Type B pancreatic cell (in vitro differentiated cells): ENCODE data around the gene MVB12B. TPM values are rescaled to one million over a fixed set of nuclear protein-coding genes. Genes with fewer than 3 reads are reported as not detected.
"Not testable (repeated sequence)": the region's sequence is repeated elsewhere in the genome, so short reads cannot be mapped to it uniquely, and the experiment has no call there.

Source experiments
- DNase-seq: peaks from one replicate; pipeline ENCODE4 v3.0.0; 2021; ENCODE audit warnings: mixed read lengths; ENCODE audit not compliant: unreplicated experiment; ENCODE audit errors: extremely low spot score
- H3K27ac Mint-ChIP-seq: 2 replicates; pipeline ENCODE4 v1.8.0; 2021; ENCODE audit warnings: mild to moderate bottlenecking, mixed read lengths
- H3K27me3 Mint-ChIP-seq: 2 replicates; pipeline ENCODE4 v1.8.0; 2021; ENCODE audit warnings: mixed read lengths
- H3K36me3 Mint-ChIP-seq: 2 replicates; pipeline ENCODE4 v1.8.0; 2021; ENCODE audit warnings: mixed read lengths
- H3K4me1 Mint-ChIP-seq: one replicate; pipeline ENCODE4 v1.8.0; 2021; ENCODE audit warnings: mixed read lengths; ENCODE audit not compliant: unreplicated experiment
- H3K4me3 Mint-ChIP-seq: 2 replicates; pipeline ENCODE4 v1.8.0; 2021; ENCODE audit warnings: mild to moderate bottlenecking, mixed read lengths
- H3K9me3 Mint-ChIP-seq: 2 replicates; pipeline ENCODE4 v1.8.0; 2021; ENCODE audit warnings: mixed read lengths
- long read RNA-seq: library from polyadenylated mRNA; unstranded; transcript quantifications from one replicate; pipeline ENCODE4 v2.0.0, GENCODE V29; 2020
- total RNA-seq: library from RNA; stranded (reverse); gene quantifications from 2 replicates; pipeline ENCODE4 v1.2.1, GENCODE V29; 2021; ENCODE audit warnings: low replicate concordance
- TF ChIP-seq, protein P1 (sequence below): fragments of 200-600 bp; sonication (generic); conservative IDR thresholded peaks from 2 replicates; pipeline ENCODE4 v1.5.0; 2021; ENCODE audit warnings: antibody characterized with exemption, mild to moderate bottlenecking

Gene MVB12B, protein sequence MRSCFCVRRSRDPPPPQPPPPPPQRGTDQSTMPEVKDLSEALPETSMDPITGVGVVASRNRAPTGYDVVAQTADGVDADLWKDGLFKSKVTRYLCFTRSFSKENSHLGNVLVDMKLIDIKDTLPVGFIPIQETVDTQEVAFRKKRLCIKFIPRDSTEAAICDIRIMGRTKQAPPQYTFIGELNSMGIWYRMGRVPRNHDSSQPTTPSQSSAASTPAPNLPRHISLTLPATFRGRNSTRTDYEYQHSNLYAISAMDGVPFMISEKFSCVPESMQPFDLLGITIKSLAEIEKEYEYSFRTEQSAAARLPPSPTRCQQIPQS
- total RNA-seq = 11.4 and 26.1 TPM in 2 replicates
- long read RNA-seq, partial matches to known transcripts = 0 of 8 reads
- long read RNA-seq, other reads (novel, unspliced or antisense) = 8 of 8 reads

DNA sequence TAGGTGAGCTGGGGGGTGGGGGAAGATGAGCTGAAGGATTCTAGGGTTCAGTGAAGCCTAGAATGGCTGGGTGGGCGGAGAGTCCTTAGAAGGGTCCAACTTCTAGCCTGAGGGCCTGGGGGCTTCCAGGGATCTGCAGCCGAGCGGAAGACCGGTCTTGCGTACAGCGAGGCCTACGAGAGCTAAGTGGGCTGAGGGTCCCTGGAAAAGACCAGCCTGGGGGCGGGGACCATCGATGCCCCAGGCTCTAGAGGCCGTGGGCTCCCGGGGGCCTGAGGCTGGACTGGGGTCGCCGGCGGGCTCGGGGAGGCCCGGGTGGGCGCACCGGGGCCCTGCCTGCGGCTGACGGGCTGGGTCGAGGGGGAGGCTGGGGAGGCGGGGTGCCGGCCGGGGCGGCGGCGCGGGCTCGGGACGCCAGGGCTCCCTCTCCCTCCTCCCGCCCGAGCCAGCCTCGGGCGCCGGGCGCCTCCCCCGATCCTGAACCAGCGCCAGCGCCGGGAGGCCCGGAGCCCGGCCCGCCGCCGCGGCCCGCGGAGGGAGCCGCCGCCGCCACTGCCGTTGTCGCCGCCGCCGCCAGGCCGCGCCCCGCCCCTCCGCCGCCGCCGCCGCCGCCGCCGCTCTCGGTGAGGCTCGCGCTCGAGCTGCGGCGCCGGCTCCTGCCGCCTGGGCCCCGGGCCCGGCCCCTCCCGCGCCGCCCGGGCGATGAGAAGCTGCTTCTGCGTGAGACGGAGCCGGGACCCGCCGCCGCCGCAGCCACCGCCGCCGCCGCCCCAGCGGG is at the start of gene MVB12B:
TSS of gene MVB12B (plus strand) at position 602 of the 778 bp plus-strand sequence. CDS start at position 703, 101 bp downstream.
- H3K4me3 Mint-ChIP-seq = peak within 1 kb of the TSS; percentile 91
- TF ChIP-seq, protein P1, sequence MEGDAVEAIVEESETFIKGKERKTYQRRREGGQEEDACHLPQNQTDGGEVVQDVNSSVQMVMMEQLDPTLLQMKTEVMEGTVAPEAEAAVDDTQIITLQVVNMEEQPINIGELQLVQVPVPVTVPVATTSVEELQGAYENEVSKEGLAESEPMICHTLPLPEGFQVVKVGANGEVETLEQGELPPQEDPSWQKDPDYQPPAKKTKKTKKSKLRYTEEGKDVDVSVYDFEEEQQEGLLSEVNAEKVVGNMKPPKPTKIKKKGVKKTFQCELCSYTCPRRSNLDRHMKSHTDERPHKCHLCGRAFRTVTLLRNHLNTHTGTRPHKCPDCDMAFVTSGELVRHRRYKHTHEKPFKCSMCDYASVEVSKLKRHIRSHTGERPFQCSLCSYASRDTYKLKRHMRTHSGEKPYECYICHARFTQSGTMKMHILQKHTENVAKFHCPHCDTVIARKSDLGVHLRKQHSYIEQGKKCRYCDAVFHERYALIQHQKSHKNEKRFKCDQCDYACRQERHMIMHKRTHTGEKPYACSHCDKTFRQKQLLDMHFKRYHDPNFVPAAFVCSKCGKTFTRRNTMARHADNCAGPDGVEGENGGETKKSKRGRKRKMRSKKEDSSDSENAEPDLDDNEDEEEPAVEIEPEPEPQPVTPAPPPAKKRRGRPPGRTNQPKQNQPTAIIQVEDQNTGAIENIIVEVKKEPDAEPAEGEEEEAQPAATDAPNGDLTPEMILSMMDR = no peak
- H3K9me3 Mint-ChIP-seq = no peaks in the 10 kb centered on the region
- peaks cover 17% of the 10 kb centered on the region for H3K4me1 Mint-ChIP-seq
- no peaks in the 10 kb centered on the region for H3K27me3 Mint-ChIP-seq
- peaks cover 10% of the 10 kb centered on the region for H3K36me3 Mint-ChIP-seq
- DNase-seq = no peak
- H3K27ac Mint-ChIP-seq = peak within 1 kb of the TSS; percentile 82

DNA sequence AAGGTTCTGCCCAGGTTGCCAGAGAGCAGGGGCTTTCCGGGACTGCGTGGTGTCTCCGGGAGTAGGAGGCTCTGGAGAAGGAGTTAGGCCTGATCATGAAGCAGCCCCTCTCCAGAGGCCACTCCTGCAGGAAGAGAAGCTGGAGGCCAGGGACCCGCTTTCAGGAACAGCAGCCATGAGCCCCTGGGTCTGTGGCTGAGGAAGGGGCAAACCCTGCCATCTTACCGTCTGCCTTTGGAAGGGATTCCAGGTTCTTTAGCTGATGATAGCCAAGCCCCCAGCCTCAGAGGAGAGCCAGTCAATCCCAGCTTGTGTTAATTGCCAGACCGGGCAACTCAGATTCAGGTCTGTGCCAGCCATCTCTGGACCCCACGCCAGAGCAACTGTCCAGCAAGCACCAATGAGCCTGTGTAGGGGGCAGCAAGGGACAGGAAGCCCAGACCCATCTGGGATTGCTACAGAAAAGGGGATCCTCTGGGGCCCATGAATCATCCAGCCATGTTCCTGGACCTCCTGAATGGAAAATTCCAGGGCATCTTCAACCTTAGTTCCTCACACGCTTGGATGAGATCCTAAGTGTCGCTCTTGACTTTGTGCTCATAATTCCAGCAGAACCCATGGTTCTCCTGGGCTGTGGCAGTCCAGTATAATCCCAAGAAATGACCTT is 42.7 kb upstream of the MVB12B start:
- TF ChIP-seq, protein P1 = no peak
- Mint-ChIP-seq H3K4me1 (no peaks in the 10 kb centered on the region), H3K9me3 (peaks cover 5% of the 10 kb centered on the region), H3K27ac (no peak overlapping the region), H3K36me3 (peaks cover 4% of the 10 kb centered on the region), H3K4me3 (no peak overlapping the region), H3K27me3 (peaks cover 6% of the 10 kb centered on the region)
- no peak for DNase-seq

DNA sequence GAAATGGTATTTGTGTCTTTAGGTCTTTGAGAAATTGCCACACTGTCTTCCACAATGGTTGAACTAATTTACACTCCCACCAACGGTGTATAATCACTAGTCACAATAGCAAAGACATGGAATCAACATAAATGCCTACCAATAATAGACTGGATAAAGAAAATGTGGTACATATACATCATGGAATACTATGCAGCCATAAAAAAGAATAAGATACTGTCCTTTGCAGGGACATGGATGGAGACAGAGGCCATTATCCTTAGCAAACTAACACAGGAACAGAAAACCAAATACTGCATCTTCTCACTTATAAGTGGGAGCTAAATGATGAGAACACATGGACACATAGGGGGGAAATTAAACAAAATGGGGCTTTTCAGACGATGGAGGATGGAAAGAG is 41.0 kb upstream of the MVB12B start:
- DNase-seq, H3K27ac Mint-ChIP-seq, H3K36me3 Mint-ChIP-seq, H3K9me3 Mint-ChIP-seq, H3K4me1 Mint-ChIP-seq, H3K27me3 Mint-ChIP-seq, H3K4me3 Mint-ChIP-seq: not testable (repeated sequence)

DNA sequence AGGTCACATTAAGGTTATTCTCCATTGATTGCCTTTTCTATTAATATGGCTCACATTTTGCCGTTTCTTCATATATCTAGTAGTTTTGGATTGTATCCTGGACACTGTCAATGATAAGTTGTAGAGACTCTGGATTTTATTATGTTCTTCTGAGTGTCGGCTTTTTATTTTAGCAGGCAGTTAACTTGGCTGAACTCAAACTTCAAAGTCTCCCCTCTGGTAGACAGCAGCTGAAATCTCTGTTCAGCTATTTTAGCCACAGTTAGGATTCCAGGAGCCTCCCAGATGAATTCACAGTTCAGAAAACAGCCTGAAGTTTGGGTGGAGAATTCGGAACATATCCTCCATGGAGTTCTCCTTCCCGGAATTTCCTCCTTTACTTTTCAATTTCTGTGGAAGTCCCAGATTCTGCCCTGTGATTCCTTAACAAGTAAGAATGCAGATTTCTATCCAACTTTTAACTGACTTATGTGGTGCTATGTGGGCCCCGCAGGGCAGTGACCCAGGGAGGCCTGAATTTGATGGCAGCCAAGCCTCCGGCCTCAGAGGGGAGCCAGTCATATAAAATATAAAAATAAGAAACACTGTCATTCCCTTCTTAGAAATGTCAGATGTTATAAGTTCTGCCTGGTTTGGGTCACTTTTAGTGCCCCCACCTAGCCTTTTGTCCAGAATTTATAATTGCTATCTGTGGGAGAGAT is 39.3 kb upstream of the MVB12B start:
- TF ChIP-seq, protein P1 = no peak
- Mint-ChIP-seq H3K4me1 (no peaks in the 10 kb centered on the region), H3K27me3 (peaks cover 4% of the 10 kb centered on the region), H3K9me3 (no peaks in the 10 kb centered on the region), H3K27ac (no peak overlapping the region), H3K36me3 (peaks cover 4% of the 10 kb centered on the region), H3K4me3 (no peak overlapping the region)
- DNase-seq = no peak

DNA sequence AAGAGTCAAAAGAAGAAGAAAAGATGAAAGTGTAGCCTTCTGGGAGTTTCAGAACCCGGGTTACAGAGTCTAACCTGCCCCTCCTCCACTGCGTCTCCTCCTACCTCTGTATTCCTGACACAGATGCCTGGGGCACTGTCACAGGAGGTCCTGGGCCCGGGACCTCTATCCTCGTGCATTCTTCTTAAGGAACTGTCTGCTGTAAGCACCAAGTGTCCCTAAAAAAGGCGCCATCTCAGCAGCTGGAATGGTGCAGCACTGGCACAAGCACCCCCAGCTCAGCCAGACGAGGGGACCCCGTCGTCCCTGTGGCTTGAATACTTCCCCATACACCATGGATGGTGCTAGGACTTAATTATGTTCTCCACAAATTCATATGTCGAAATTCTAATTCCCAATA is 35.8 kb upstream of the MVB12B start:
- Mint-ChIP-seq H3K27me3 (peaks cover 14% of the 10 kb centered on the region), H3K4me3 (no peak overlapping the region), H3K27ac (no peak overlapping the region), H3K36me3 (no peaks in the 10 kb centered on the region), H3K9me3 (no peaks in the 10 kb centered on the region), H3K4me1 (no peaks in the 10 kb centered on the region)
- TF ChIP-seq, protein P1 = no peak
- DNase-seq = no peak
